H1 (cell line): ENCODE measurements around the gene DSG2. TPM values are rescaled to one million over a fixed set of nuclear protein-coding genes. Genes with fewer than 3 reads are reported as not detected.

Source experiments
- CTCF ChIA-PET: fragments of 300-600 bp; sonication (Branson Sonifier 250); formaldehyde crosslinking; loops from one replicate; lab custom pipeline; 2021; ENCODE audit not compliant: partially characterized antibody; lab: Charles Lee
- POLR2A ChIA-PET: fragments of 300-600 bp; sonication (Branson Sonifier 250); formaldehyde crosslinking; loops from one replicate; lab custom pipeline; 2021; ENCODE audit warnings: inconsistent platforms; ENCODE audit not compliant: partially characterized antibody; lab: Charles Lee
- DNase-seq, 2 experiments: peaks; one replicate each; pipeline versions ENCODE4 v3.0.0 to v3.0.0-alpha.2; 2010 to 2022; ENCODE audit warnings: low spot score in 2 of 2, low read depth in 1 of 2, mixed read lengths in 1 of 2
- FAIRE-seq: peaks from 2 replicates; lab custom pipeline; 2011; peaks lifted over from hg19 to GRCh38; lab: Jason Lieb, UNC
- H2AFZ ChIP-seq: 2 replicates; pipeline ENCODE4 v1.8.1; 2012; ENCODE audit warnings: low read length, inconsistent platforms
- H2AK5ac ChIP-seq: 2 replicates; pipeline ENCODE4 v1.6.1; 2013; ENCODE audit warnings: low read depth, low read length
- H2BK120ac ChIP-seq: replicated peaks from 2 replicates; pipeline ENCODE3; 2013; ENCODE audit warnings: low read depth, low read length, inconsistent platforms
- H2BK12ac ChIP-seq: 2 replicates; pipeline ENCODE4 v1.6.1; 2013; ENCODE audit warnings: low read depth, low read length
- H2BK15ac ChIP-seq: 2 replicates; pipeline ENCODE4 v1.6.1; 2013; ENCODE audit warnings: low read length
- H2BK20ac ChIP-seq: 2 replicates; pipeline ENCODE4 v1.6.1; 2013; ENCODE audit warnings: low read length
- H2BK5ac ChIP-seq: 2 replicates; pipeline ENCODE4 v1.6.1; 2013; ENCODE audit warnings: low read depth, low read length
- H3K14ac ChIP-seq: 2 replicates; pipeline ENCODE4 v1.6.1; 2013; ENCODE audit warnings: inconsistent platforms; ENCODE audit not compliant: insufficient read length
- H3K18ac ChIP-seq: 2 replicates; pipeline ENCODE4 v1.6.1; 2013; ENCODE audit warnings: low read length; ENCODE audit errors: extremely low read depth
- H3K23ac ChIP-seq: 2 replicates; pipeline ENCODE4 v1.6.1; 2013; ENCODE audit warnings: inconsistent platforms; ENCODE audit not compliant: insufficient read length
- H3K23me2 ChIP-seq: 2 replicates; pipeline ENCODE4 v1.6.1; 2013; ENCODE audit warnings: low read depth, low read length
- H3K27ac ChIP-seq: 2 replicates; pipeline ENCODE4 v1.6.1; 2011; ENCODE audit warnings: low read depth, low read length, inconsistent platforms
- H3K27me3 ChIP-seq, 4 experiments: replicated peaks in 1 of 4; 1 replicate in 1 of 4; 2 replicates in 3 of 4; pipeline versions ENCODE4 v1.6.1 to v1.8.1; 2011 to 2013; ENCODE audit warnings: low read length in 3 of 4, mild to moderate bottlenecking in 3 of 4, inconsistent platforms in 2 of 4, mixed read lengths in 2 of 4, moderate library complexity in 1 of 4; ENCODE audit not compliant: control insufficient read depth in 3 of 4, insufficient read depth in 3 of 4; ENCODE audit errors: extremely low read depth in 1 of 4
- H3K36me3 ChIP-seq, 4 experiments: 2 replicates each; pipeline versions ENCODE4 v1.6.1 to v1.8.1; 2011 to 2013; ENCODE audit warnings: mild to moderate bottlenecking in 4 of 4, low read length in 3 of 4, moderate library complexity in 2 of 4, control low read depth in 1 of 4, inconsistent platforms in 1 of 4; ENCODE audit not compliant: insufficient read depth in 4 of 4, control insufficient read depth in 2 of 4
- H3K4ac ChIP-seq: replicated peaks from 2 replicates; pipeline ENCODE3; 2013; ENCODE audit warnings: low read length, low read depth, mixed read lengths, inconsistent platforms; ENCODE audit not compliant: insufficient read length
- H3K4me1 ChIP-seq, 4 experiments: replicated peaks in 1 of 4; 1 replicate in 1 of 4; 2 replicates in 3 of 4; pipeline versions ENCODE4 v1.6.1 to v1.8.1; 2011 to 2013; ENCODE audit warnings: low read length in 3 of 4, inconsistent platforms in 2 of 4, mixed read lengths in 1 of 4; ENCODE audit not compliant: insufficient read depth in 4 of 4, control insufficient read depth in 3 of 4
- H3K4me2 ChIP-seq, 2 experiments: 2 replicates each; pipeline versions ENCODE4 v1.6.1 to v1.8.1; 2011 to 2013; ENCODE audit warnings: low read depth in 2 of 2, low read length in 2 of 2, control low read depth in 1 of 2, inconsistent platforms in 1 of 2, mild to moderate bottlenecking in 1 of 2; ENCODE audit not compliant: insufficient read depth in 1 of 2
- H3K4me3 ChIP-seq, 4 experiments: fragments of 200-600, 300-600 bp in 1 of 4; sonication (generic), shearing (Covaris generic), sonication (Bioruptor Twin) in 1 of 4; 2 replicates each; pipeline versions ENCODE4 v1.5.1 to v1.8.1; 2011 to 2016; ENCODE audit warnings: low read length in 4 of 4, low read depth in 3 of 4, control low read depth in 2 of 4, inconsistent platforms in 2 of 4, mild to moderate bottlenecking in 2 of 4, mixed read lengths in 1 of 4, moderate library complexity in 1 of 4; ENCODE audit not compliant: insufficient read depth in 2 of 4; ENCODE audit errors: extremely low read depth in 1 of 4
- H3K56ac ChIP-seq: replicated peaks from 2 replicates; pipeline ENCODE3; 2013; ENCODE audit warnings: low read depth, mild to moderate bottlenecking, mixed read lengths, low read length, inconsistent platforms; ENCODE audit not compliant: insufficient read length
- H3K79me1 ChIP-seq: 2 replicates; pipeline ENCODE4 v1.6.1; 2013; ENCODE audit warnings: low read depth, low read length, control low read depth
- H3K79me2 ChIP-seq, 2 experiments: 2 replicates each; pipeline versions ENCODE4 v1.6.1 to v1.8.1; 2012 to 2013; ENCODE audit warnings: low read length in 2 of 2, mild to moderate bottlenecking in 2 of 2, inconsistent platforms in 1 of 2; ENCODE audit not compliant: insufficient read depth in 2 of 2, control insufficient read depth in 1 of 2
- H3K9ac ChIP-seq, 4 experiments: replicated peaks in 1 of 4; 1 replicate in 1 of 4; 2 replicates in 3 of 4; pipeline versions ENCODE4 v1.6.1 to v1.8.1; 2011 to 2013; ENCODE audit warnings: low read depth in 3 of 4, low read length in 3 of 4, control low read depth in 2 of 4, mild to moderate bottlenecking in 2 of 4, moderate library complexity in 2 of 4, inconsistent platforms in 1 of 4; ENCODE audit errors: extremely low read depth in 1 of 4
- H3K9me3 ChIP-seq, 2 experiments: 2 replicates each; pipeline versions ENCODE4 v1.6.1 to v1.8.1; 2012 to 2013; ENCODE audit warnings: mild to moderate bottlenecking in 2 of 2, moderate library complexity in 2 of 2, control low read depth in 1 of 2, inconsistent platforms in 1 of 2, low read depth in 1 of 2, low read length in 1 of 2, mixed read lengths in 1 of 2; ENCODE audit not compliant: insufficient read depth in 2 of 2
- H4K20me1 ChIP-seq, 2 experiments: replicated peaks in 1 of 2; 2 replicates each; pipeline versions ENCODE3 to v1.8.1; 2011 to 2013; ENCODE audit warnings: inconsistent platforms in 2 of 2, low read length in 2 of 2, mild to moderate bottlenecking in 1 of 2; ENCODE audit not compliant: insufficient read depth in 2 of 2, control insufficient read depth in 1 of 2
- H4K5ac ChIP-seq: 2 replicates; pipeline ENCODE4 v1.6.1; 2013; ENCODE audit warnings: low read length, low read depth, mixed read lengths, inconsistent platforms; ENCODE audit not compliant: insufficient read length
- H4K8ac ChIP-seq: 2 replicates; pipeline ENCODE4 v1.8.0; 2013; ENCODE audit warnings: mild to moderate bottlenecking, moderate library complexity, low read length, inconsistent platforms; ENCODE audit not compliant: insufficient read depth; ENCODE audit errors: extremely low read depth
- H4K91ac ChIP-seq: replicated peaks from 2 replicates; pipeline ENCODE3; 2013; ENCODE audit warnings: low read length, mixed read lengths, inconsistent platforms; ENCODE audit not compliant: insufficient read length
- ATF2 ChIP-seq: IDR thresholded peaks from 2 replicates; pipeline ENCODE4 v1.6.1; 2012; ENCODE audit warnings: low read length, inconsistent platforms
- BRCA1 ChIP-seq: IDR thresholded peaks from 2 replicates; pipeline ENCODE4 v1.6.1; 2012; ENCODE audit warnings: low read depth, low read length, improper control_type of control experiment
- CEBPB ChIP-seq: IDR thresholded peaks from 2 replicates; pipeline ENCODE4 v1.6.1; 2012; ENCODE audit warnings: low read depth, low read length
- CTBP2 ChIP-seq: IDR thresholded peaks from 2 replicates; pipeline ENCODE4 v1.7.0; 2011; ENCODE audit warnings: borderline replicate concordance, mild to moderate bottlenecking, moderate library complexity, mixed read lengths, low read length; ENCODE audit not compliant: insufficient read depth, insufficient read length
- GABPA ChIP-seq: IDR thresholded peaks from 2 replicates; pipeline ENCODE4 v1.6.1; 2011; ENCODE audit warnings: mild to moderate bottlenecking, low read length, moderate library complexity, borderline replicate concordance; ENCODE audit not compliant: insufficient read depth
- GTF2F1 ChIP-seq: IDR thresholded peaks from 2 replicates; pipeline ENCODE4 v1.6.1; 2012; ENCODE audit warnings: low read depth, low read length, improper control_type of control experiment, borderline replicate concordance
- JUND ChIP-seq: IDR thresholded peaks from 2 replicates; pipeline ENCODE4 v1.6.1; 2011; ENCODE audit warnings: mild to moderate bottlenecking, improper control_type of control experiment, low read length
- POLR2A ChIP-seq, 2 experiments: IDR thresholded peaks; 1 replicate in 1 of 2; 2 replicates in 1 of 2; pipeline ENCODE4 v1.6.1; 2011; ENCODE audit warnings: low read depth in 2 of 2, low read length in 2 of 2, mild to moderate bottlenecking in 2 of 2; ENCODE audit errors: control extremely low read depth in 1 of 2
- POLR2AphosphoS5 ChIP-seq: IDR thresholded peaks from 2 replicates; pipeline ENCODE4 v1.6.1; 2011; ENCODE audit warnings: low read depth, low read length
- SIN3A ChIP-seq, 2 experiments: IDR thresholded peaks in 1 of 2; conservative IDR thresholded peaks in 1 of 2; 2 replicates each; pipeline ENCODE4 v1.6.1; 2011 to 2012; ENCODE audit warnings: low read length in 2 of 2, improper control_type of control experiment in 1 of 2, low read depth in 1 of 2, mild to moderate bottlenecking in 1 of 2
- SP1 ChIP-seq: IDR thresholded peaks from 2 replicates; pipeline ENCODE4 v1.6.1; 2011; ENCODE audit warnings: low read depth, low read length
- TCF12 ChIP-seq: IDR thresholded peaks from 2 replicates; pipeline ENCODE4 v1.6.1; 2011; ENCODE audit warnings: low read depth, mild to moderate bottlenecking, low read length
- ZNF274 ChIP-seq: IDR thresholded peaks from 2 replicates; pipeline ENCODE4 v1.7.0; 2012; ENCODE audit warnings: low read length, borderline replicate concordance; ENCODE audit errors: extremely low read depth
- WGBS, 2 experiments: shearing (Covaris generic) in 1 of 2; methylation state at CpG; one replicate each; pipeline versions ENCODE4 v1.1.6 to v1.1.7; 2013 to 2015; ENCODE audit warnings: low lambda C conversion rate in 2 of 2, mixed read lengths in 2 of 2, inconsistent platforms in 1 of 2, low coverage in 1 of 2, missing lambda C conversion rate in 1 of 2; ENCODE audit not compliant: insufficient replicate concordance in 2 of 2, insufficient coverage in 1 of 2, insufficient read length in 1 of 2; ENCODE audit errors: extremely low coverage in 1 of 2, missing lambda C conversion rate in 1 of 2; 5-methylcytosine and 5-hydroxymethylcytosine counted together
- polyA plus RNA-seq, 7 experiments: library from polyadenylated mRNA; depleted of rRNA in 3 of 7; stranded (reverse) in 5 of 7; unstranded in 2 of 7; fragments of >200 nt in 5 of 7; fragments of 200-250 nt in 2 of 7; gene quantifications; 1 replicate in 5 of 7; 2 replicates in 1 of 7; 4 replicates in 1 of 7; pipeline versions ENCODE4 v1.2.1 to v1.2.3, GENCODE V29; 2011 to 2013; ENCODE audit warnings: missing spikeins in 2 of 7, mixed read lengths in 2 of 7
- total RNA-seq: library from RNA; stranded (reverse); fragmentation: NEBNext Ultra II Directional; extraction: Animal tissue kit (Norgen Biotek cat#: 25700); gene quantifications from 2 replicates; pipeline ENCODE4 v1.2.1, GENCODE V29; 2021

DSG2 gene
- total and polyA plus RNA-seq, 2 of the 8 experiments (the other 6 are each of a cell fraction or from before 2014, with no cell fraction given) = 60.1 to 144 TPM

GRCh38 chr18:31551883-31552282 lies 53.9 kb downstream of the DSG2 start:
- Histone ChIP-seq H3K36me3 (peaks cover 0 to 4% (median 3%) of the 10 kb centered on the region in 4 experiments; a peak in 5 of 8 replicates), H3K23me2 (no peaks in the 10 kb centered on the region), H3K23ac (no peak overlapping the region), H3K79me1 (no peaks in the 10 kb centered on the region), H3K9ac (no peak overlapping the region), H3K56ac (no peak overlapping the region), H3K9me3 (no peaks in the 10 kb centered on the region), H3K4me2 (no peak overlapping the region), H2BK120ac (no peak overlapping the region), H3K27me3 (no peaks in the 10 kb centered on the region), H3K79me2 (no peaks in the 10 kb centered on the region), H4K91ac (no peak overlapping the region), H4K8ac (no peak overlapping the region), H4K20me1 (no peaks in the 10 kb centered on the region), H3K4me3 (no peak overlapping the region), H2BK5ac (no peak overlapping the region), H3K4me1 (peaks cover 1 to 9% (median 6%) of the 10 kb centered on the region in 4 experiments; a peak in 4 of 7 replicates), H2BK20ac (no peak overlapping the region), H3K14ac (no peak overlapping the region), H2BK15ac (no peak overlapping the region), H3K18ac (no peak overlapping the region), H3K4ac (no peak overlapping the region), H4K5ac (no peak overlapping the region), H2AK5ac (no peak overlapping the region), H2AFZ (no peak overlapping the region), H2BK12ac (no peak overlapping the region), H3K27ac (no peak overlapping the region)
- POLR2A ChIA-PET = no interaction called here
- 88% methylated on average over 3 of the region's 3 CpGs; no CpG with 5 or more reads in 1 of the 2 experiments for WGBS, 2 experiments
- CTCF ChIA-PET = interaction anchor here (0.6 to 2.1 kb wide), 5 partner anchors 13 to 939 kb away, joined by 3 to 13 read pairs (median 4); no protein-coding TSS in a partner anchor
- no peak for DNase-seq
- no peak for FAIRE-seq
- TF ChIP-seq JUND (no peak), CEBPB (no peak), POLR2A (IDR thresholded peaks at IDR 0.05; ENCODE audit: control extremely low read depth in 1 of 2, low read depth in 2 of 2, low read length in 2 of 2) (no peak), TCF12 (no peak), BRCA1 (no peak), POLR2AphosphoS5 (no peak), CTBP2 (no peak), ZNF274 (no peak), GABPA (no peak), ATF2 (no peak), GTF2F1 (no peak), SIN3A (conservative IDR thresholded peaks at IDR 0.05 in 1 of 2, IDR thresholded peaks at IDR 0.05 in 1 of 2; ENCODE audit: low read depth in 1 of 2, low read length in 2 of 2) (no peak), SP1 (no peak)
